ENCODE measurements around the gene MYO5B.

The MYO5B gene

DNA sequence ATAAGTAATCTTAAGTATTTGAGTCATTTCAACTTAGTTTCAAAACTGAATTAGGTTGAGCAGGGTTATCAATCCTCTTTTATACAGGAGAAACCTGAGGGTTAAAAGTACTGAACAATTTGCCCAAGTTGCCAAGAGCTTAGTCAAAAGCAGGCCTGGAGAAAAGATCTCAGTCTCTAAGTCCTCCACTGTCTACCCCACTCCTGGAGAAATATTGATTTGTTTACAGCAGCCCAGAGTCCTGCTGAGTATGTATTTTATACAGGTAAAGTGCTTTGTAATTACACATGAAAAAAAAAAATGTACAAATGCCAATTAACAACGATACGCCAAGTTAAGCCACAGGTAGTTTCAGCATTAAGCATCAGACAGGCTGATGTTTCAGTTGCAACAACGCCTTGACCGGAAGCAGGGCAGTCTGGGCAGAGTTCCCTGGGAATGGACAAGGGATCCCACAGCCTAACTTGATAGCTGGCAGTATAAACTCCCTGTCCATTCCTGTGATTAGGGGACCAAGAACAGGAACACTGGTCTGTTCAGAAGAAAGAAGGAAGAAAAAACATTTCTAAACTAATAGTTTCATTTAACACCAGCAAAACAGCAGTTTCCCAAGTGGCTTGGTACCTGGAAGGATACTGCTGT lies 132.9 kb downstream of the MYO5B start:
- no peak for DNase-seq

DNA sequence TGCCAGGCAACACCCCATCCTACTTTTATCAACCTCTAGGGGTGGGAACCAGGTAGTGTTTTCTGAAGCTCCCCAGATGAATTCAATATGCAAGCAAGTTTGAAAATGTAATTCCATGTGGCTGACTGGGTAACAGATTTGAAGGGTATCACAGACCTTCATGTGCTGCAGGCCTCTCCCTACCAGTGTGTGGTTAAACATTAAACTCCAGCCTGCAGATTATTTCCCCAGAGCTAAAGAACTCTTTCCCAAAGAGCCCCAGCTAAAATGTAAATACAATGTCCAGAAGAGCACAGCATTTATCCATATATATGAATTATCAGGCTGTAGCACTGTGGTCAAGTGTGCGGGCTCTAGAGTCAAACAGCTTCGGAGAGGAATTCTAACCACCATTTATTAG lies 134.1 kb downstream of the MYO5B start:
- no peak for DNase-seq

DNA sequence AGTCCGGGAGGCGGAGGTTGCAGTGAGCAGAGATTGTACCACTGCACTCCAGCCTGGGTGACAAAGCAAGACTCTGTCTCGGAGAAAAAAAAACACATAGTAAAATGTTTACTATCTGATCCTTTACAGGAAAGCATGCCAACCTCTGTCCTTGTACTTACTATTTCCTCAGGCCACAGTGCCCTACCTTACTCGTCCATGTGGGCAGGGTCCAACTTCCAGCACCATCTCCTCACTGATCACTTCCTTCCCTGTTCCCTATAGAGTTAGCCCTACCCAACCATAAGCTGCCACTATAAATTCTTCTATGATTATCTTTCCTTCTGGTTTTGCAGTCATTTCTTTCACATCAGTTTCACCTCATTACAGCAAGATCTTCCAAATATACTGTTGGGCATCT lies 136.2 kb downstream of the MYO5B start:
- no peak for DNase-seq

DNA sequence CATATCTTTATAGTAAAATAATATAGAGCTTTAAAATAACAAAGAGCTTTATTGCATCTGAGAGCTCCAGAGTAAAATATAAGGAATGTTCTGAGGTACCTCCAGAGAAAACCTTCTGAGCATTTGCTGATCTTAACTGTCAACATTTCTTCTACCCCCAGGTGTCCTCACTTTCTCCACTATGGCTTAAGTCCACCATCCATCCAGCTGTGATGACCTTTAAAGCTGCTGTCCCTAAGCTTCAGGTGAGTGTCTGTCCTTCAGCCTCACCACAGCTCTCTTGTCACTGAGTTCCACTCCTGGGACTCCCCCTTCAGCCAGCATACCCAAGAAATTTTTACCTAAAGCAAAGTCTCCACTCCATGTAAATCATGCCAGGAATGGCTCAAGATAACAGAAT lies 137.9 kb downstream of the MYO5B start:
- no peak for DNase-seq

DNA sequence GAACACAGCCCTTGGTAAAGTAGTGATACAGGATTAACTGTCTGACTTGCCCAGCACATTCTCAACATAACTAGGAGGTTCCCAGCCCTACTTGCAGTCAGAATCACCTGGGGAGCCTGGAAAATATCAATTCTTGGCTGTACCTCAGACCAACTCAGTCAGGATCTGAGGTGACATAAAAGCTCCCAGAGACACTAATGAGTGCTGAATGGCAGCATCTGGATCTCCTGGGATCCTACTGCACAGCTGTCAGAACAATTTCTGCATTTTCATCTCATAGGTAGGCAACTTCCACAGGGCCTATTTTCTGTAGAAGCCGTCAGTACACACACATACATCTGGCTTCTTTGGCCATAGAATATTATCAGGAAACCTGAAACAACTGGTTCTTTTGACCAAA lies 138.8 kb downstream of the MYO5B start:
- no peak for DNase-seq

DNA sequence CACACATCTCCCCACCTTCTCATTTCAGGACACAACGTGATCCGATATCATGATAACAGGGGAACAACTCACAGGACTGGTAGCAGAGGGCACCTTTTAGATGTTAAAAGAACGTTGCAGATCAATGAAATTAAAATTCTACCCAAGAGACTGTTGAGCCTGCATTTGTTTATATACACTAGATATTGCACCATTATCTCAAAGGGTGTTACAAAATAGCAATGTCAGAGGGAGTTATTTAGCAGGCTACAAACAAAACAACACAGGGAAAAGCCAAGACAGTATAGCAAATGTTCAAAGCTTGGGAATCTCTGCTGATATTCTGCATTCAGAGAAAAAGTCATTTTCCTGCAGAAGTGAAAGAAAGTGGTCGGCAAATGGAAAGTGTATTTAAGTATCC lies 139.5 kb downstream of the MYO5B start:
- no peak for DNase-seq

DNA sequence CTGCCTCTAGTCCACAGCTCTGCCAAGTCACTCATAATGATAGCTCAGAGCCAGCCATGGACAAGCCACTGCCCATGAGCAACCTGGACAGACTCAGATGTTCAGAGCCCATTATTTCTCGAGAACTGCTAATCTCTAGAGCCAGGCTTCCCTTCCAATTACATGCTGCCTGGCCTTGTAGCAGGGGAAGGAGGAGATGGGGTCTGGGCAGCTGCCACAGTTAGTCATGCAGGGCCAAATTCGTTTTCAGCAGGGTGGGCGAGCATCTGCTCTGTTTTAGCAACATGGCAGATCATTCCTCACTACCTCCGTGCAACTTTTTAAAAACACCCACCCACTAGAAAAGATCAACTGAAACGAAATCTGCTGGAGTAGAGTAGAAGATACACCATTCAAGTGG lies 141.8 kb downstream of the MYO5B start:
- no peak for DNase-seq

DNA sequence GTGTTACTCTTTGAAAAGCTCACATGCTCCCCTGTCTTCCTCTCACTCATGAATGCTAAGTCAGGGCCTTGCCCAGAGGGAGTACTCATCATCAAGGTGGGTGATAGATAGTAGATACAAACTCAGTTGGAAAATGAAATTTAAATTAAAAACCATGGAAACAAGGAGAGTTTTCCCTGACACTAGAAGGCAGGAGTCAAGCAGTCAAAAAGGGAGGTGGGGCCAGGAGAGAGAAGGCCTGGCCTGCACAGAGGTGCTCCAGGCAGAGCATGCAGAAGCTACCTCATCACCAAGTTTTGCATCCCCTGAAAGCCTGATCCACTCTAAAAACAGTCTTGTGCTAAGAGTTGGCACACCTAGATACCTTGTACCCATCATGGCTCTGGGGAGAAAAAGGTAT lies 143.7 kb downstream of the MYO5B start:
- peak; percentile 2 to 5 for DNase-seq

DNA sequence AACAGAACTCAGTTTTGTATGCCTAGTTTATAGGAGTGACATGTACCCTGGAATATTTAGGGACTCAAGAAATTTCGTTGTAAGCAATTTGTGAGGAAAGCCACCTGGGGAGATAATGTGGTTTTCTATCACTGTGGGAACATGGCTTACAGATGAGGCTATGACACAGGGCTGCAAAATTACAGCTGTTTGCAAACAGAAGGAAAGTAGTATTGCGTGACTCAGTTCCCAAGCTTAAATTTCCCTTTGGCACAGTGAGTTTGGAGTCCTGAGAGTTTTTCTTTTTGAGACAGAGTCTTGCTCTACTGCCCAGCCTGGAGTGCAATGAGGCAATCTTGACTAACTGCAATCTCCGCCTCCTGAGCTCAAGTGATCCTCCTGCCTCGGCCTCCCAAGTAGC lies 149.8 kb downstream of the MYO5B start:
- DNase-seq: no peak

DNA sequence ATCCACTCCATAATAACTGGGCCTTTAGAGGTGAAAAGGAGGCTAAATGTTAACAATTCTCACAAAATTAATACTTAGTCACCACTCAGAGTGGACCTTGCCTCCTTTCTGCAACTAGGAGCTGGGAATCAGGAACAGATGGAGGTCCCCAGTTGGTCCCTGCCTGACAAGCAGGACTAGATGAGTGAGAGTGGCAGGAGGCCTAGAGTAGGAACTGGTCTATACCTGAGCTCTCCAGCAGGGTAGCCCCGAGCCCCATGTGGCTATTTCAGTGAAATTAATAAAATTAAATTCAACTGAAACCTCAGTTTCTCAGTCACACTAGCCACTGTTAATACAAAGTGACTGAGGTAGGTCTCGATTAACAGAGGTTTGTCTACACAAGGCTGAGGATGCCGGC lies 150.5 kb downstream of the MYO5B start:
- no peak for DNase-seq

DNA sequence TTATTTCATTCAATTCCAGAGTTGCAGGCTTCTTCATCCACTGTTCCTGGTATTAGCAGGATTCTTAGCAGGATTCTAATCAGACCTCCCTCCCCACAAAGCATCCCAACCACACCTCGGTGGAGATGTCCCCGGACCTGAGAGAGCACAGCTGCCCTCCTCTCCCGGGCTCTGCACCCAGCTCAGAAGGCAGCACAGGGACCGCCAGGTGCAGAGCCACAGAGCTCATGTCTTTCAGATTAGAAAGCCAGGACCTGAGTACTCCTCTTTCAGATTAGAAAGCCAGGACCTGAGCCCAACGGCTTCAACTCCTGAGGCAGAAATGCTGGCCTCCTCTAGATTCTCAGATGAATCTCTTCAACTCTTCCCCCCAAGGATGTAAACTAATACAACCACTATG lies 152.3 kb downstream of the MYO5B start:
- no peak for DNase-seq

DNA sequence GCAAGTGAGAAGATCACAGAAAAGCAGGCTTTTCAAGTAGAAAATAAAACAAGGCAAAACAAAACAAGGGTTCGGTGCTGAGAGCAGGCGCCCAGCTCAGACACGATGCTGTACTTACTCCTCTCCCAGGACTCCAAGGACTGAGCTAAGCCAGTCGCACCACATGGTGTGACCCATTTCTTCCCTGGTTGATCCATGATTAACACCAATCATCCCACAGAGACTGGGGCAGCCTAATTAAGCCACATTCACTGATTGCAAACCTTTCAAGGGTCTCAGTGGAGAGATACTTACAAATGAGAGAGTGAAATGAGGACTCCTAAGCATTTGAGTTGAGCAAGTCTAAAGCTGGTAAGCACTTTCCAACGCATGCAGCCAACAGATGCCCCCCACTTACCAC lies 155.2 kb downstream of the MYO5B start:
- no peak for DNase-seq

DNA sequence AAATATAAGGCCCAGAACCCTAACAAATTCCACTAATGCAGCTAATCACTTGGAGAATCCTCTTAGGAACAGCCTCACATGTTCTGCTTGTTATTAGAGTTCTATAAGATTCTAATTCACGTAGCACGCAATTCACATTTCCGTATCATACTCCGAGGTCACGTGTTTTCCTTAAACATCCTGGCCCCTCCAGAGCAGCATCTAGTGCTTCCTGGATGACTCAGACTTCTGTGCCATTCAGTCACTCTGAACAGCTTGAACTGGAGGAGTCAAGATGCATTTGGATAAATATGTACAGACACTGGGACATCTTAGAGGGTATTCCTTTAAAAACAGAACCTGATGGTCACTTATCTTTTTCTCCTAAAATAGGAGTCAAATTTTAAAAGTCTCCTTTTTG lies 156.5 kb downstream of the MYO5B start:
- DNase-seq: no peak

DNA sequence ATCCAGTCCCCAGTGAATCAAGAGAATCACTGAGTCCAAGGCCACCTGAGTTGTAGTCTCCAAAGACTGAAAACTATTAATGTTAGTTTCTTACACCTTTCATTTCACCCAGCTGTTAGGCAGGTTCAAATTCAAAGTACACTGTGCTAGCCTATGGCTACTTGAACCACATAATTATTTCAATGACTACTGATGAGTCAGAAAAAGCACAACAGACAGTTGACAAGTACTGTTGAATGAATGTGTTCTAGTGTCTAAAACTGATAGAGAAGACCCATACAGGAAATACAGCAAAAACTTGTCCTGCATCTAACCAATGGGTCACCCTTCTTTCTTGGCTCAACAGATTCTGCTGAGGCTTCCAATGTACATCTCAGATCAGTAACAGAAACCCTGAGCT lies 160.9 kb downstream of the MYO5B start:
- no peak for DNase-seq

DNA sequence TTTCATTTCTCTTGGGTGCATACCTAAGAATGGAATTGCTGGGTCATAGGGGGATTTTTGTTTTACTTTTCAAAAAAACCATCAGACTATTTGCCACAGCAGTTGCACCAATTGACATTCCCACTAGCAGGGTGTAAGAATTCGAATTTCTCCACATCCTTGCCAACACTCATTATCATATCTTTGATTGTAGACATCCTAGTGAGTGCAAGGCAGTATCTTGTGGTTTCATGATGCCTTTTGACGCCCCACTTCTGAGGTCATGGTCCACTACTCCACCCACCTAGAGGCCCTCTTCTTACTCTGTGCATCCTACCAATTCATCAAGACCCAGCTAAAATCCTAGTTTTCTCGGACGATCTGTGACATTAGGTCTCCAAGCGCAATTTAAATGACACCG lies 161.9 kb downstream of the MYO5B start:
- DNase-seq: no peak

DNA sequence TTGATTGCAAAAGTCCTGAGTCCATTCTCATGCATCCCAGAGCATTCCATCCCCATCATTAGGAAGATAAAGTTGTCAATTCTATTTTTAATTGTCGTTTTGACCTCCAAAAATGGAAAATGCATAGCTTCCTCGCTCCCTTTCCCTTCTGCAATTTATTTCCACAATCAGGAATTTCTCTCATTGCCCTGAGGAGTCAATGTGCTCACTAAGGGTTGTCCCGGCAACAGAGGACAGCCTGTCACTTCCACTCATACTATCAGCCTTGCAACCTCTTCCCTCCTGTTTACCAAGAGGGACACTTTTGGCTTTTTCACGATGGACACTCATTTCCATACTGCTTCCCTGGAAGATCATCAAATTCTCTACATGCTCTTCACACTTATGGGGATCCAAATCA lies 164.8 kb downstream of the MYO5B start:
- DNase-seq: no peak

DNA sequence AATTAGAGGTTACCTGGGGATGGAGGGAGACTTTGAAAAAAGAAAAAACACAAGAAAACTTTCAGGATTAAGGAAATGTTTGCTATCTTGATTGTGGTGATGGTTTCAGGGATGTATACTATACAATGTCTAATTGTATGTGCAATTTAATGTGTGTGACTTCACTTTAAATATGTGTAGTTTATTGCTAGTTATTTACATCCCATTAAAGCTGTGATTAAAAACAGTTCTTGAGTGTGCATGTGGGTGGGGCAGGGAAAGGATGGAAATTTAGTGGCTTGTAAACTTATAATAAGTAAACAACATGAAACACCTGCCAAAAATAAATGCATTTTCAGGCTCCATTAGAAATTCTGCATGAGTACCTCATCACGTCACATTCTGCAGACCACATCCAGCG lies 167.0 kb downstream of the MYO5B start:
- no peak for DNase-seq

DNA sequence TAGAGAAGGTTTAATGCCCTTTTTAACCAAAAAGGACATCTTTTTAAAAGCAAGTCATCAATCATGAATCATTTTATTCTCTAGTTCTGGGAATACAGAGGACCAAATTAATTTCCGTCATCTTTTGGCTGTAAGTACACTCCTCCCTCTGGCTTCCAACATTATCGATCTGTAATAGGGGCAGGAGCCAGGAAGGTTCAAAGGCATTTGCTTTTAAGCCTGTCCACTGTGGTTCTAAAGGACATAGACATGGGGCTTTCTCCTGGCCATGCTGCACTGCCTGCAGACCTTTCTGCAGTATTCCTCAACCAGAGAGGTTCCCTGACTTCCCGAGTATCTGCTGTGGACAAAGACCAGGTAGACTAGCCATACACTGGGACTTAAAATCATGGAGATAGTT lies 170.5 kb downstream of the MYO5B start:
- DNase-seq: no peak

DNA sequence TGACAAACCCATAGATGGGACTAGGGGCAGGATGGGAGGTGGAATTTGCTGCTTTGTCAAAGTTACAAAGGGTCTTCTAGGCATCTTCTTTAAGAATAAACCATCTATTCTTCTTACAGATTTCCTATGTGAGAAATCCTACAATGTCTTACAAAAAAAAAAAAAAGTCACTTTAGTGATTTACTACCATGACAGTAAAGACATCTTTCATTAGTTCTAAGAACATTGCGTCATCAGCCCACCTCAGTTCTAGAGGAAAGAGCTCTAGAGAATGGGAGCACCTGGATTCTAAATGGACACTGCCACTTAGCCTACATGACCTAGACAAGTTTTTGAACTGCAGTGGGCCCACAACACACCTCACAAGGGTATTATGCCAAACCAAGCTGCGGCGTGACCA lies 172.0 kb downstream of the MYO5B start:
- DNase-seq: no peak

DNA sequence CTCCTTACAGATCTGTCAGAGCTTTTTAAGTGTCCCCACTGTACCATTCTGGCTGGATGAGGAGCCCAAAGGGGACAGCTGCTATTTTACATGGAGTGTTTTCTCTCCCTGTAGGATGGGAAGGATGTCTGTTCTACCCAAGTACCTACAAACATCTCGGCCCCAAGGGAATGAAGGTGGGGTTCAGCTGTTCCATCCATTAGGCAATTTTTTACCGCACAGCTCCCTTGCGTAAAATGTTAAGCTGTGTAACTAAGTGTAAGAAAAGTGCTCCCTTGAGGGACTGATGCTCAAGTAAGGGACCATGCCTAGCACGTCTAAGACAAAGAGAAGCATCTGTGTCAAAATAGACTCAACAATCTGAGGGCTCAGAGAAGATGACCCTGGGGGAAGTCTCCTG lies 180.3 kb downstream of the MYO5B start:
- no peak for DNase-seq

DNA sequence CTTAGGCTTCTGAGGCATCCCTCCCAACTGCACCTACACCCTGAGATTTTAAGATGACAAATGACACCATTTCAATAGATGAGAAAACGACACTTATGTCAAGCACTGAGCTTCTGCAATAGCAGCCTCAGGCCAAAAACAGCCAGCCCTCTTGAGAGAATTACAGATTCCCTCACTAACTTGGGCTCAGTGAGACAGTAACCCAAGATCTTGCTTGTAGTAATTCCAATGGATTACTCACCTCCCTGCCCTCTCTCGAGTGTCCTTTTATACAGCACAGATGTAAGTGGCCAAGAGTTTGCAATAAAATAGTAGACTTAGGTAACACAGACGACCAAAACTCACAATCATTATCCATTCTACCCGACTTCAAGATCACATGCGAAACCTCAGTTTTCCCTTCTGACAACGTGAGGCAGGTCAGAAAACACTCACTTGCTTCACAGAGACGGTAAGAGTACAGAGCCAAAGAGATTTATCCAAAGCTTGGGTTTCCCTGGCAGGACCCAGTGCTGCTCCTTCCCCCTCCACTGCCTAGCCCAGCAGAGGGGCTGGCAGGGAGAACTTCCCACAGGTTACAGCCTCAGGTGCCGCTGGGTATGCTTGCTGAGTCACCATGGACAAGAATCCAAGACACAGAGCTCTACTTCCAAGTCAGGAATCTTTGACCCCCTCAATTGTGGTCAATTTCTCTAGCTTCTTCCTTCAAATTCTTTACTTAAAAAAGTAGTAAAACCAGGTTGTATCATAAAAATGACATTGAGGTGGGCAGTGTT lies 181.4 kb downstream of the MYO5B start:
- DNase-seq: no peak

DNA sequence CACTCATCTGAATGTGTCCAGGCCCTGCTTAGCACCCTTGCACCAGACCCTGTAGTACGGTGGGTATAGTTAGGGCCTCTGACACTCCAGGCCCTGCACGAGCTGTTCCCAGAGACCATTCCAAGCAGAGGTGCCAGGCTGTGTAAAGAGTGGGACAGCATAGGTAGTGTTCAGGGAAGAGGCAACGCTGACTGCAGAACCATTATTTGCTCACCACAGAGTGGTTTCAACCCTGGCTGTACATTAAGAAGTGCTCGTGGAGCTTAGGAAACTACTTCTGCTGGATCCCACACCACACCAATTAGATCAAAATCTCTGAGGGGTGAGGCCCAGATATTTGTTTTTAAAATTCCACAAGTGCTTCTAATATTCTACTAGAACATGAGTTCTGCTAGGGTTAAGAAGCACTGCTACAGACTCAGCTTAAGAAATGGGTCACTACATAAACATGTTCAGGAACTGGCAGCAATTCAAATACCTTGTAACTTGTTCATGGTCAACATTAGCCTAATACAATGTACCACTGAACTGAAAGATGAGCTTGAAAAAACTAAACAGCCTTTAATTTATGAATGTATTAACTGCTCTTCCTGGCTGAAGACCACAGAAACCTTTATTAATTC lies 183.0 kb downstream of the MYO5B start:
- DNase-seq: no peak

DNA sequence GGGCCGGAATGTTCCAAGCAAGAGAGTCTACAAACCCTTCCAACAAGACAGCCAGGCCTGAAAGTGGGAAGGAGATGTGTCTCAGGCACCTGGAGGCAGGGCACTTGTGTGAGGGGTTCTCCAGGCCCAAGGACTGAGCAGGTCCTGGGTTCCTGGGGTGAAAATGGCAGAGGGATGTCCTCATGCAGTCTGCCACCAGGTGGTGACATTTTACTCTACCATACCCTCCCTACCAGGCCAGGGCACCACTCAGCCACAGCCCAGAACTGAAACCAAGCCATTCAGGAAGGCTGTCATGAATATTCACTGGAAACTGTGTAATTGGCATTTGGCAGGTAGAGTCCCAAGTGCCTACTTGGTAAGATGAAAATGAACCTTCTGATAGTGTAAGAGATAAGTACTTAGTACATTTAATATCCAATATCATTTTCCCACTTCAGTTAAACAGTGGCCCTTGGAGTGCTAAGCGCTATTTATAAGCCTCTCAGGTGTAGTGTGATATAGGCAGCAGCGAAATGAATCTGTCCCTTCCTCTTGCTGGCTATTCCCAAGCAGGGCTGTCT lies 185.1 kb downstream of the MYO5B start:
- peak; percentile 22 to 65 for DNase-seq

DNA sequence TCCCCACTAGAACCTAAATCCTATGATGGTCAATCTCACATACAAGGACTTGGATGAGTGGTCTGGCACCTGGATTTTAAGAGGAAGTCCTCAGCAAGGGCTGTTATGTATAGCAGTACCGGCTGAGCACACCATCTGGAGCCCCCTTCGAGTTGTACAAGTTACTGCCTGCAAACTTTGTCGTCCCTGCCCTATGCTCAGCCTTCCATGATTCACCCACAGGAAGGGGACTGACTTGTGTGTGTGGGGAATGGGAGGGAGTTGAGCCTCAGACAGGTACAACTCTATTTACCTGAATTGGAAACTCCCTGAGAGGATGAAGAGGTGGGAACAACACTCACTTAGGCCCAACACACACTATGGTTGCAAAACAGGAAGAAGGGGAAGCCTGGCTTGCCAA lies 186.6 kb downstream of the MYO5B start:
- DNase-seq: no peak

Measured in Kasumi-1 (cell line).